ENCODE results near the gene KIF18A. TPM values are rescaled to one million over a fixed set of nuclear protein-coding genes. Genes with fewer than 3 reads are reported as not detected.

The KIF18A gene
- total RNA-seq, 2 experiments from 2014 or later, result 26.0 to 26.7 TPM

DNA sequence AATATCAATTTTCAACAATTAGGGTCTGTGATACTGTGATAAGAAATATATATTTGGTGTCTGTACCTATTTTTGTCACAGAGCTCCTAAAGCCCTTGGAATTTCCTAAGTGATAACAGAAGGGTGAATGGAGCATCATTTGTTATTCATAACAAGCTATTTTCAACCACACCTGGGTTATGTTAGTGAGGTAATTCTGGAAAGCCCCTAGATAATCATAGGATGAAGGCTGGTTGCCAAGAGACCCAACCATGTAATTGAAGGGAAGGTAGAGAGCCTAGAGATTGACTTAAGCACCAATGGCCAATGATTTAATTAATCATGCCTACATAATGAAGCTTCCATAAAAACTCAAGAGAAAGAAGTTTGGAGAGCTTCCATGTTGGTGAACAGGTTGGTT lies 109.4 kb downstream of the KIF18A start:
- H3K4me1 Mint-ChIP-seq, result no peaks in the 10 kb centered on the region
- no peak overlapping the region for H3K4me3 Mint-ChIP-seq
- DNase-seq, result no peak
- no peaks in the 10 kb centered on the region for H3K27me3 Mint-ChIP-seq
- ChIA-PET CTCF (no interaction called here), POLR2A (no interaction called here)
- no peak overlapping the region for H3K27ac Mint-ChIP-seq
- peaks cover 13% of the 10 kb centered on the region for H3K36me3 Mint-ChIP-seq (ENCODE audit: low read depth)
- peaks cover 25% of the 10 kb centered on the region for H3K9me3 Mint-ChIP-seq

DNA sequence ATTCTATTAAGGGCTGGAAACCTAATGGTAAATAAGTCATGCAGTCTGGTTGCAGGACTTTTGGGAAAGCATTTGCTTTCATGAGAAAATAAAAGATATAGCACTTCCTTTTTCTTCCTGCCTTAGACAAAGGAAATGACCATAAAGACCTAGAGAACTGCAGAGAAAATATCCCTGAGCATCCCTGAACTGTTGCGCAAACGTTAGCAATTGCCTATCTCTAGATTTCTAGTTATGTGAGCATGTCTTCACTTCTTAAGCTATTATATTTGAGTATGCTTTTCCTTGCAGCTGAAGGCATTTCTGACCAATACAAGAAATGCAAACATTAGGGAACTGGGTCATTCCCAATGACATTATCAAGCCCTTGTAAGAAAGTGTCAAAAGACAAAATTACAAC lies 110.6 kb downstream of the KIF18A start:
- Mint-ChIP-seq H3K27me3 (no peaks in the 10 kb centered on the region), H3K27ac (no peak overlapping the region), H3K4me1 (no peaks in the 10 kb centered on the region), H3K4me3 (no peak overlapping the region), H3K36me3 (ENCODE audit: low read depth) (peaks cover 8% of the 10 kb centered on the region), H3K9me3 (peaks cover 19% of the 10 kb centered on the region)
- DNase-seq, result no peak
- ChIA-PET CTCF (no interaction called here), POLR2A (no interaction called here)

DNA sequence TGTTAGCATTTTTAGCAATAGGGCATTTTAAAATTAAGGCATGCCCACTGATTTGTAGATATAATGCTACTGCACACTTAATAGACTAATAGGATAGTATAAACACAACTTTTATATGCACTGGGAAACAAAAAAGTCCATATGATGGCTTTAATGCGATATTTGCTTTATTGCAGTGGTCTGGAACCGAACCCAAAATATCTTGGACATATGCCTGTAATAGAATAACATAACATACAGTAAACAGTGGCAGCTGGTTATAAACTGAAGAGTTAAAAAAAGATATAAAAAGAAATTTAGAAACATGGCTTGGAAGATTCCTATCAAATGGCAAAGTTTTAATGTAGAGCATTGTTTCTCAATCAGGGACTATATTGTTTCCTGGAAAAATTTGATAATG lies 111.9 kb downstream of the KIF18A start:
- peaks cover under 1% of the 10 kb centered on the region for H3K36me3 Mint-ChIP-seq (ENCODE audit: low read depth)
- no peak overlapping the region for H3K27ac Mint-ChIP-seq
- H3K4me3 Mint-ChIP-seq, result no peak overlapping the region
- ChIA-PET POLR2A (no interaction called here), CTCF (no interaction called here)
- peaks cover 12% of the 10 kb centered on the region for H3K9me3 Mint-ChIP-seq
- no peak for DNase-seq
- H3K27me3 Mint-ChIP-seq, result no peaks in the 10 kb centered on the region
- no peaks in the 10 kb centered on the region for H3K4me1 Mint-ChIP-seq

DNA sequence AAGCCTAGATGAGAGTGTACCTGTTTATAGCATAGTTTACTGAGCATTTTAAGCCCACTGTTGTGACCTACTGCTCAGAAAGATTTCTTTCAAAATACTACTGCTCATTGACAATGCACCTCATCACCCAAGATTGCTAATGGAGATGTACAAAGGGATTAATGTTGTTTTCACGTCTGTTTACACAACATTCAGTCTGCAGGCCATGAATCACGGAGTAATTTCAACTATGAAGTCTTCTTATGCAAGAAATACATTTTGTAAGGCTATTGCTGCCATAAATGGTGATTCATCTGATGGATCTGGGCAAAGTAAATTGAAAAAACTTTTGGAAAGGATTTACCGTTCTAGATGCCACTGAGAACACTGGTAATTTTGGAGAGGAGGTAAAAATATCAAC lies 112.9 kb downstream of the KIF18A start:
- DNase-seq, result no peak
- POLR2A ChIA-PET, result no interaction called here
- CTCF ChIA-PET, result no interaction called here
- Mint-ChIP-seq H3K9me3 (peaks cover 10% of the 10 kb centered on the region), H3K27me3 (no peaks in the 10 kb centered on the region), H3K36me3 (ENCODE audit: low read depth) (no peaks in the 10 kb centered on the region), H3K4me3 (no peak overlapping the region), H3K27ac (no peak overlapping the region), H3K4me1 (no peaks in the 10 kb centered on the region)

DNA sequence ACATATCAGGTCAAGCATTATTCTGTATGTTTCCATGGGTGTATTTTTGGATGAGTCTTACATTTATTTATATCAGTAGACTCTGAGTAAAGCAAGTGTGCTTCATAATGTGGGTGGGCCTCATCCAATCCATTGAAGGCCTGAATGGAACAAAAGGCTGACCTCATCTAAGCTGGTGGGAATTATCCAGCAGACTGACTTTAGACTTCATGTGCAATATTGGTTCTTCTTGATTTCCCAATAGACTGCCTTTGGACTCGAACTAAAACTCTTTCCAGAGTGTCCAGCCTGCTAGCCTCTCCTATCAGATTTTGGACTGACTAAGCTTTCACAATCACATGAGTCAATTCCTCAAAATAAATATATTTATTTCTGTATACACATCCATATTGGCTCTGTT lies 116.2 kb downstream of the KIF18A start:
- CTCF ChIA-PET, result no interaction called here
- Mint-ChIP-seq H3K9me3 (no peaks in the 10 kb centered on the region), H3K27me3 (no peaks in the 10 kb centered on the region)

DNA sequence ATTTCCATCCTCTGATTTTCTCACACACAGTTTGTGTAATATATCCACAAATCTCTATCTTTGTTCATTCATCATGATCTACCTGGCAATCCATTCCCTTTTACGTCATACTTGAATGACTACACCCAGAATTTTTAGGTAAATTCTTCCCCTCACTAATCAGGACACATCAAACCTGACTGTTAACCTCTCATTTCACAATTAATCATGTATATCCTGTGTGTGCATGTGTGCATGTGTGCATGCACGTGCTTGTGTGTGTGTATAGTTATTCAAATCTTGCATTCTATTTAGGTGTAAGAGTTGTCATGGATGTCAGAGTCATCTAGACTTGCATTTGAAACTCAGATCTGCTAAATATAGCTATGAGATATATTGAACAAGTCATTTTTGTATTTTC lies 130.4 kb downstream of the KIF18A start:
- Mint-ChIP-seq H3K4me3 (no peak overlapping the region), H3K9me3 (no peaks in the 10 kb centered on the region), H3K36me3 (ENCODE audit: low read depth) (no peaks in the 10 kb centered on the region), H3K4me1 (no peaks in the 10 kb centered on the region), H3K27ac (no peak overlapping the region), H3K27me3 (no peaks in the 10 kb centered on the region)
- ChIA-PET CTCF (no interaction called here), POLR2A (no interaction called here)
- no peak for DNase-seq

More for the DNA sequence above, 116.2 kb downstream of the KIF18A start:
- no peak overlapping the region for H3K27ac Mint-ChIP-seq
- no peaks in the 10 kb centered on the region for H3K4me1 Mint-ChIP-seq
- POLR2A ChIA-PET, result no interaction called here
- no peaks in the 10 kb centered on the region for H3K36me3 Mint-ChIP-seq (ENCODE audit: low read depth)
- H3K4me3 Mint-ChIP-seq, result no peak overlapping the region
- DNase-seq, result no peak

DNA sequence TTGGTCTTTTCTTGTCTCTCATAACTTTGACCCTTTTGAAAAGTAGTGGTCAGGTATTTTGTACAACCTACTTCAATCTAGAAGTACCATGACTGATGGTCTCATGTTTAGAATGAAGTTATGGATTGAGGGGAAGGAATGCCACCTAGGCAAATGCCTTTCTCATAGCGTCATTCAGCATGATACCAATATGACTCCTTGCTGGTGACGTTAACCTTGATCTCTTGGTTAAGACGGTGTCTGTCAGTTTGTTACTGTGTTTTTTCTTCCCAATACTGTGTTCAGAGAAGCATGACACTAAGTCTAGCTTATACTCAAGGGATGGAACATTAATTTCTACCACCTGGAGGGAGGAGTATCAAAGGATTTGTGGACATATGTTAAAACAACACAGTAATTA lies 130.9 kb downstream of the KIF18A start:
- CTCF ChIA-PET, result no interaction called here
- Mint-ChIP-seq H3K27ac (no peak overlapping the region), H3K9me3 (no peaks in the 10 kb centered on the region), H3K4me1 (no peaks in the 10 kb centered on the region), H3K4me3 (no peak overlapping the region), H3K36me3 (ENCODE audit: low read depth) (no peaks in the 10 kb centered on the region), H3K27me3 (no peaks in the 10 kb centered on the region)
- DNase-seq, result no peak
- POLR2A ChIA-PET, result no interaction called here

DNA sequence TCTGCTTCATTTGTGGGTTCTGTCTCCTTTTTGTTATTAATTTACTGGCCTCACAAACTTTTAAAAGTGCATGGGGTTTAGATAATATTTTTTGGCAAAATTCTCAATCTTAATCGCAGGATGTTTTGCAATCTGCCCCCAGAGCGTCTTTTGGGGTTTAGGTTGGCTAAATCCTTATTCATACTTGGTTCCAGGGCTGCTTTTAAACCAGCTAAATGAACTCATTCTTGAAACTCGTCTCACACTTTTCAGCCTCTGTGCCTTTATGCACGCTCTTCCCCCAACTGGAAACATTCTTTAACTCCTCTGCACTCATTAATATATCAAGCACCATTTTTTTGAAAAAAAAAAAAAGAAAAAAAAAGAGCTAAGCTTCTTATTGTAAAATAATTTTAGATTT lies 131.7 kb downstream of the KIF18A start:
- no peak overlapping the region for H3K27ac Mint-ChIP-seq
- H3K9me3 Mint-ChIP-seq, result no peaks in the 10 kb centered on the region

DNA sequence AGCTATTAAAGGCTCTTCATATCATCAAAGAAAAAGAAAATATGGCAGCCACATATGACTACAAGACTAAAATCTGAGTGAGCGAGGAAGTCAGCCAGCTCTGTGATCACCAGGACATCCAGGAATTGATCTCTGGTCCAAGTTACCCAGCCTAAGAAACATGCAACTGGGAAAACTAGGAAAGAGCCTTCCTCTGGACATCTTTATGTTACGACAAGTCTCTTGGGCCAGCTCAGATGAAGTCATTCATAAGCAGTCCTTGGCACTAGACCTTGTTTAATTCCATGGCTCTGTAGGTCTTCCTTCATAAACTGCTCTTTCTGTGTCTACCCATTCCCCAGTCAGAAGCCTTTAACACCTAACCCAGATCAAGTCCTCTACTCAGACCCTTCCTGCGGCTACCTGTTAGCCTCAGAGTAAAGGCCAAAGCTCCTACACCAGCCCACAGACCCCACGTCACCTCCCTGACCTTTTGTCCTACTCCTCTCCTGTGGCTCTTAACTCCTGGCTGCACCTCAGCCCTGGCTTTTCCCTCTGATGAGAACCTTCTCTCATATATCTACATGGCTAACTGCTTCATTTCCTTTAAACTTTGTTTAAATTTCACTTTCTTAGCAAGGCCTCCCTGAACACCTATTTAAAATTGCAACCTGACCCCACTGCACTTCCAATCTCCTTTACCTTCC lies 134.0 kb downstream of the KIF18A start:
- no peaks in the 10 kb centered on the region for H3K4me1 Mint-ChIP-seq
- ChIA-PET POLR2A (no interaction called here), CTCF (no interaction called here)
- H3K9me3 Mint-ChIP-seq, result no peaks in the 10 kb centered on the region
- no peaks in the 10 kb centered on the region for H3K27me3 Mint-ChIP-seq
- H3K4me3 Mint-ChIP-seq, result no peak overlapping the region
- no peak for DNase-seq
- H3K27ac Mint-ChIP-seq, result no peak overlapping the region
- H3K36me3 Mint-ChIP-seq (ENCODE audit: low read depth), result no peaks in the 10 kb centered on the region

More for the DNA sequence above, 131.7 kb downstream of the KIF18A start:
- no peaks in the 10 kb centered on the region for H3K4me1 Mint-ChIP-seq
- POLR2A ChIA-PET, result no interaction called here
- no peak overlapping the region for H3K4me3 Mint-ChIP-seq
- H3K27me3 Mint-ChIP-seq, result no peaks in the 10 kb centered on the region
- DNase-seq, result no peak
- CTCF ChIA-PET, result no interaction called here
- no peaks in the 10 kb centered on the region for H3K36me3 Mint-ChIP-seq (ENCODE audit: low read depth)

DNA sequence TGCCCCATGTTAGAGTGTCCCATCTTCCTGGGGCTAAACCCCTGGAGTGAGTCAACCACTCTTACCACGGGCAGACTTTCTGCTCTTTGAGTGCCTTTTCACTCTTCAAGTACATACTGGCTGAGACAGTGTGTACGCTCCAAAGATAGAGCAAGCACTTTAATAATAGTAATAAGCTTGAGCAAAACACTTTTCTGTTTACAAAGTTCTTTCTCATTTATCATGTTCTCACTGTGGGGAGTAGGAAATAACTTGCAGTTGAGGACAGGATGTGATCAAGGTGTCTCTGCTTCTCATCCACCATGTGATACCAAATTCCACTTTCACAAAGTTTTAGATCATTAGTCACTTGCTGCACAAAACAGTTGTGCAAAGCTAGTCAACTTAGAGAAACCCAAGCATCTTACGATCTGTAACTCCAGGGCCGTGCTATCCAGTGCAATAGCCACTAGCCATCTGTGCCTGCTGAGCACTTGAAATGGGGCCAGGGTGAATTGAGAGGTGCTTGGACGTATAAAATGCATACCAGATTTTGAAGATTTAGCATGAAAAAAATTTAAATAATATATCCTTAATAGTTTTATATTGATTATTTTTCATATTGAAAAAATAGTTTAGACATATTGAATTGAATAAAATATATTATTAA lies 135.3 kb downstream of the KIF18A start:
- H3K9me3 Mint-ChIP-seq, result no peaks in the 10 kb centered on the region
- H3K27ac Mint-ChIP-seq, result no peak overlapping the region
- ChIA-PET POLR2A (no interaction called here), CTCF (no interaction called here)
- no peaks in the 10 kb centered on the region for H3K4me1 Mint-ChIP-seq
- H3K4me3 Mint-ChIP-seq, result no peak overlapping the region
- DNase-seq, result no peak
- no peaks in the 10 kb centered on the region for H3K27me3 Mint-ChIP-seq
- H3K36me3 Mint-ChIP-seq (ENCODE audit: low read depth), result no peaks in the 10 kb centered on the region

DNA sequence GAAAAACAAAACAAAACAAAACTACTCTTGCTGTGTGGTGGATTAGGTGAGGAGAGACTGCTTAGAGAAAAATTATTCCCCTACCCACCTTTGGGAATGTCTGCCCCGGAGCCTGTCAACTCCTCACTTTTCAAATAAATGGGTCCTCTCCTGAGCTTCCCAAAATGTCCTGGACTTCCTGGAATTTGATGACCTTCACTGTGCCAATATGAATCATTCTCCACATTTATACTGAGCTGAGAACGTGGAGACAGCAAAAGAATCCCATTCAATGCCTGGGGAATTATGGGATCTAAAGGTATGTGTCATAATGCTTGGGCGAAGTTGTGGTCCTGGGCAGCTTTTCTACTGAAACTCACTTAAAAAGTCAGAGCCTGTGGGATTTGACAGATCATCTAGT lies 136.8 kb downstream of the KIF18A start:
- Mint-ChIP-seq H3K27ac (no peak overlapping the region), H3K36me3 (ENCODE audit: low read depth) (no peaks in the 10 kb centered on the region), H3K4me1 (no peaks in the 10 kb centered on the region), H3K27me3 (no peaks in the 10 kb centered on the region), H3K9me3 (no peaks in the 10 kb centered on the region), H3K4me3 (no peak overlapping the region)
- CTCF ChIA-PET, result no interaction called here
- POLR2A ChIA-PET, result no interaction called here
- DNase-seq, result no peak

Other genes starting within 250 kb of the KIF18A start
- 10 to 100 TPM; 12.3 to 12.4 TPM for gene METTL15, start 232 bp upstream of the KIF18A start, total RNA-seq

All from activated CD4-positive, alpha-beta memory T cell treated with anti-CD3 and anti-CD28 coated beads, Interleukin-2, amount 10 ng/mL, durations not matched to agents 7 days and 5 days (primary cell).